HepG2 (cell line): Measurements from ENCODE around the gene ST8SIA4. TPM values are rescaled to one million over a fixed set of nuclear protein-coding genes. Genes with fewer than 3 reads are reported as not detected.

Experiments
- ATAC-seq: fragments of 200-7000 bp; cut with Tn5 transposase; 3 replicates; pipeline ENCODE4 v1.9.1; 2020; ENCODE audit warnings: mild to moderate bottlenecking, moderate library complexity
- BruUV-seq: library from RNA; stranded (reverse); fragments of 400-500 nt; replicated peaks from 2 replicates; lab custom pipeline; 2021; lab: Mats Ljungman, UMichigan
- CTCF ChIA-PET: fragments of 300-600 bp; formaldehyde crosslinking; extraction: SDS; loops from one replicate; lab custom pipeline; 2021; ENCODE audit warnings: low total read pairs, inconsistent platforms, low intra/inter-chr PET ratio; lab: Yijun Ruan, JAX
- POLR2A ChIA-PET: fragments of 350-600 bp; sonication (Branson Sonifier 250); formaldehyde crosslinking; loops from one replicate; lab custom pipeline; 2020; ENCODE audit warnings: antibody characterized with exemption, inconsistent platforms; lab: Yijun Ruan, JAX
- DNase-seq: peaks from one replicate; pipeline ENCODE4 v3.0.0-alpha.2; 2015; ENCODE audit warnings: low spot score
- FAIRE-seq: peaks from 3 replicates; lab custom pipeline; 2011; peaks lifted over from hg19 to GRCh38; lab: Jason Lieb, UNC
- H2AFZ ChIP-seq: one replicate; pipeline ENCODE4 v1.6.1; 2011; ENCODE audit warnings: low read length, inconsistent platforms
- H3K27ac ChIP-seq: fragments of 300-600 bp; 3 replicates; pipeline ENCODE4 v1.8.0; 2011; ENCODE audit warnings: mixed run types, mild to moderate bottlenecking, mixed read lengths, low read length, inconsistent platforms; ENCODE audit not compliant: insufficient read depth; ENCODE audit errors: extremely low read length
- H3K27me3 ChIP-seq, 2 experiments: fragments of 200-600 bp in 1 of 2; 2 replicates in 1 of 2; 3 replicates in 1 of 2; pipeline versions ENCODE4 v1.6.0 to v1.8.0; 2011; ENCODE audit warnings: low read length in 2 of 2, mild to moderate bottlenecking in 2 of 2, moderate library complexity in 2 of 2, inconsistent platforms in 1 of 2; ENCODE audit not compliant: insufficient read depth in 2 of 2, control insufficient read depth in 1 of 2
- H3K36me3 ChIP-seq, 2 experiments: fragments of 200-600 bp in 1 of 2; replicated peaks in 1 of 2; 2 replicates in 1 of 2; 3 replicates in 1 of 2; pipeline versions ENCODE4 v1.5.1 to v1.8.0; 2011; ENCODE audit warnings: low read length in 2 of 2, inconsistent platforms in 1 of 2; ENCODE audit not compliant: insufficient read depth in 2 of 2, control insufficient read depth in 1 of 2
- H3K4me1 ChIP-seq: 2 replicates; pipeline ENCODE4 v1.5.1; 2012; ENCODE audit warnings: low read length, inconsistent platforms; ENCODE audit not compliant: insufficient read depth
- H3K4me2 ChIP-seq: 2 replicates; pipeline ENCODE4 v1.6.0; 2011; ENCODE audit warnings: low read depth, low read length, inconsistent platforms
- H3K4me3 ChIP-seq, 3 experiments: fragments of 200-600 bp in 1 of 3; sonication (generic), shearing (Covaris generic) in 1 of 3; replicated peaks in 1 of 3; 2 replicates each; pipeline ENCODE4 v1.5.1; 2011 to 2016; ENCODE audit warnings: low read length in 3 of 3, inconsistent platforms in 2 of 3, low read depth in 2 of 3, mild to moderate bottlenecking in 2 of 3, control low read depth in 1 of 3, mixed read lengths in 1 of 3; ENCODE audit not compliant: insufficient read depth in 1 of 3
- H3K79me2 ChIP-seq: one replicate; pipeline ENCODE4 v1.6.1; 2011; ENCODE audit warnings: low read length, inconsistent platforms; ENCODE audit not compliant: insufficient read depth
- H3K9ac ChIP-seq: 2 replicates; pipeline ENCODE4 v1.6.0; 2011; ENCODE audit warnings: mild to moderate bottlenecking, low read depth, low read length, inconsistent platforms; ENCODE audit not compliant: insufficient read depth
- H3K9me3 ChIP-seq: 2 replicates; pipeline ENCODE4 v1.5.1; 2012; ENCODE audit warnings: mild to moderate bottlenecking, low read length
- H4K20me1 ChIP-seq: 2 replicates; pipeline ENCODE4 v1.6.0; 2011; ENCODE audit warnings: inconsistent platforms, mild to moderate bottlenecking, low read length, moderate library complexity; ENCODE audit not compliant: insufficient read depth
- E2F2 ChIP-seq: sonication (generic); formaldehyde crosslinking; IDR thresholded peaks from 2 replicates; pipeline ENCODE4 v1.4.0; 2020; ENCODE audit warnings: missing genetic modification reagents, borderline replicate concordance
- PCBP1 ChIP-seq: fragments of 200-400 bp; formaldehyde crosslinking; IDR thresholded peaks from 2 replicates; pipeline ENCODE4 v1.6.1; 2017; ENCODE audit warnings: mild to moderate bottlenecking, low read depth, low read length, borderline replicate concordance
- PTBP1 ChIP-seq: fragments of 200-400 bp; formaldehyde crosslinking; IDR thresholded peaks from 2 replicates; pipeline ENCODE4 v1.6.1; 2018; ENCODE audit warnings: low read length, low read depth; ENCODE audit not compliant: poor library complexity, severe bottlenecking
- RBM39 ChIP-seq: fragments of 200-400 bp; formaldehyde crosslinking; IDR thresholded peaks from one replicate; pipeline ENCODE4 v1.6.1; 2018; ENCODE audit warnings: antibody characterized with exemption, mild to moderate bottlenecking, low read depth, low read length; ENCODE audit not compliant: poor library complexity, severe bottlenecking
- SNRNP70 ChIP-seq: fragments of 200-400 bp; formaldehyde crosslinking; IDR thresholded peaks from 2 replicates; pipeline ENCODE4 v1.6.1; 2017; ENCODE audit warnings: mild to moderate bottlenecking, low read depth, low read length, moderate library complexity
- ZNF44 ChIP-seq: sonication (generic); formaldehyde crosslinking; IDR thresholded peaks from 2 replicates; pipeline ENCODE4 v1.5.1; 2020; ENCODE audit warnings: mild to moderate bottlenecking, missing genetic modification reagents
- ZNF446 ChIP-seq: sonication (generic); formaldehyde crosslinking; IDR thresholded peaks from 2 replicates; pipeline ENCODE4 v1.5.0; 2020; ENCODE audit warnings: mild to moderate bottlenecking, missing genetic modification reagents
- ZNF562 ChIP-seq: sonication (generic); formaldehyde crosslinking; IDR thresholded peaks from 2 replicates; pipeline ENCODE4 v1.8.0; 2022; ENCODE audit warnings: missing genetic modification reagents, borderline replicate concordance
- ZNF749 ChIP-seq: sonication (generic); formaldehyde crosslinking; IDR thresholded peaks from 2 replicates; pipeline ENCODE4 v1.8.0; 2022; ENCODE audit warnings: mild to moderate bottlenecking, missing genetic modification reagents, moderate library complexity, borderline replicate concordance
- ZNF878 ChIP-seq: sonication (generic); formaldehyde crosslinking; IDR thresholded peaks from 2 replicates; pipeline ENCODE4 v1.8.1; 2023; ENCODE audit warnings: mild to moderate bottlenecking, missing genetic modification reagents, moderate library complexity
- ZSCAN12 ChIP-seq: sonication (generic); formaldehyde crosslinking; IDR thresholded peaks from 2 replicates; pipeline ENCODE4 v1.9.0; 2021; ENCODE audit warnings: mild to moderate bottlenecking, missing genetic modification reagents
- WGBS: methylation state at CpG from one replicate; pipeline ENCODE4 v1.1.6; 2017; ENCODE audit warnings: low lambda C conversion rate; 5-methylcytosine and 5-hydroxymethylcytosine counted together
- in situ Hi-C: cut with HindIII; loops from 2 replicates; pipeline ENCODE4 v1.10.0; 2017; ENCODE audit warnings: low pct_unique_long_range_greater_than_20kb; ENCODE audit not compliant: extremely low pct_ligation_motif_present
- intact Hi-C: fragments of 100-400 bp; cut with micrococcal nuclease; formaldehyde crosslinking; loops from one replicate; pipeline ENCODE4 v1.10.0; 2022; ENCODE audit not compliant: unreplicated experiment
- polyA plus RNA-seq, 8 experiments: library from polyadenylated mRNA; depleted of rRNA in 3 of 8; stranded (reverse) in 7 of 8; unstranded in 1 of 8; fragments of >200 nt; fragmentation: Illumina TruSeq in 4 of 8; extraction: Trizol in 4 of 8; gene quantifications; 2 replicates each; pipeline versions ENCODE4 v1.2.1 to v1.2.3, GENCODE V29; 2011 to 2016; ENCODE audit warnings: low read depth in 4 of 8, missing spikeins in 1 of 8, mixed read lengths in 1 of 8; ENCODE audit not compliant: insufficient read depth in 1 of 8
- total RNA-seq, 5 experiments: library from RNA; depleted of rRNA; stranded (reverse); fragments of >200 nt; fragmentation: Illumina TruSeq; extraction: Trizol; gene quantifications; 2 replicates each; pipeline ENCODE4 v1.2.3, GENCODE V29; 2016; ENCODE audit warnings: low read depth in 1 of 5
- TF ChIP-seq, protein P1 (sequence below): IDR thresholded peaks from 2 replicates; pipeline ENCODE4 v1.6.1; 2016
- TF ChIP-seq, protein P2 (sequence below): sonication (generic); formaldehyde crosslinking; IDR thresholded peaks from 2 replicates; pipeline ENCODE4 v1.4.0; 2020; ENCODE audit warnings: missing genetic modification reagents, borderline replicate concordance

ST8SIA4 gene
- total and polyA plus RNA-seq, 2 of the 13 experiments (the other 11 are each of a cell fraction or from before 2014, with no cell fraction given): not detected

DNA sequence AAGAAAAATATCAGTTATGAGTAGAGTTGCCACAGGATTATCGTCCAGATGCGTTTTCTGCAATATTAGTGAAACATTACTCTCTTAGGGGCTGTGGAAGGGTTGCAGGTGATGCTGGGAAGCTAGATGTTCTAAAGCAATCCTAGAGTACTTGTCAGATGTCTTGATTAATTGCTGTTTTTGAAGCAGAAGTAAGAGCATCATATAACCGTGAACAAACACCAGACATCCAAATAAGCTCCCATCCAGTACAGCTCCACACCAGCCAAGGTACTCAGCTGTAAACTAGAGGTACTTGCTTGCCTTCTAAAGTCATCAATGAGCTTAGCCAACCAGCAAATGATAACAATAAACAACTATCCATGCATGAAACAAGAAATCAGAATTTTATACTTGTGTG, 131.1 kb downstream of the ST8SIA4 start (continued):
- TF ChIP-seq ZNF878 (CRISPR knock-in tag) (no peak), ZNF562 (no peak), PTBP1 (no peak), PCBP1 (no peak), ZSCAN12 (no peak), ZNF749 (CRISPR knock-in tag) (no peak), ZNF44 (CRISPR knock-in tag) (no peak), E2F2 (CRISPR knock-in tag) (no peak)
- TF ChIP-seq, protein P1, sequence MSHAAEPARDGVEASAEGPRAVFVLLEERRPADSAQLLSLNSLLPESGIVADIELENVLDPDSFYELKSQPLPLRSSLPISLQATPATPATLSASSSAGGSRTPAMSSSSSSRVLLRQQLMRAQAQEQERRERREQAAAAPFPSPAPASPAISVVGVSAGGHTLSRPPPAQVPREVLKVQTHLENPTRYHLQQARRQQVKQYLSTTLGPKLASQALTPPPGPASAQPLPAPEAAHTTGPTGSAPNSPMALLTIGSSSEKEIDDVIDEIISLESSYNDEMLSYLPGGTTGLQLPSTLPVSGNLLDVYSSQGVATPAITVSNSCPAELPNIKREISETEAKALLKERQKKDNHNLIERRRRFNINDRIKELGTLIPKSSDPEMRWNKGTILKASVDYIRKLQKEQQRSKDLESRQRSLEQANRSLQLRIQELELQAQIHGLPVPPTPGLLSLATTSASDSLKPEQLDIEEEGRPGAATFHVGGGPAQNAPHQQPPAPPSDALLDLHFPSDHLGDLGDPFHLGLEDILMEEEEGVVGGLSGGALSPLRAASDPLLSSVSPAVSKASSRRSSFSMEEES (CRISPR knock-in tag): no peak

DNA sequence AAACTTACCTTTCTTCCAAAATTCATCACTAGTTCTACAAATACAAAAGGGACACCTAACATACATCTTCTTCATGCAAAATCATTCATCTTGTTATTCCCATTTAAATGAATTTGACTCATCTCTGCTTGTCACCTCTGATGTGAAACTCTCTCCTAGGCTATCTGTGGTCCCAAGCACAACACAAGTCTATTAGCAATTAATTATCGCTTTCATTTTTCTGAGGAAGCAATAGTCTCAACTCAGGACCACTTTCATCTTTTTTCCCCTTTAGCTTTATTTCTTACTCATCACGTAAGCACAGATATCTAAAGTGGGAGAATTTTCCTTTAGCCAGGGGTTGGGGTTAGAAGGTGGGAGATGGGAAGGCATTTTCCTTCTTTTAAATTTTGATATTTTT, 131.9 kb downstream of the ST8SIA4 start:
- CTCF ChIA-PET: no interaction called here
- intact Hi-C loops: loop anchor here (5.0 kb wide), 1 partner anchor 906 kb away; no protein-coding TSS in a partner anchor
- no peak overlapping the region for H3K4me2 ChIP-seq

More for the DNA sequence above, 131.9 kb downstream of the ST8SIA4 start:
- Histone ChIP-seq H3K79me2 (no peaks in the 10 kb centered on the region), H4K20me1 (no peaks in the 10 kb centered on the region), H2AFZ (no peak overlapping the region), H3K27ac (no peak overlapping the region), H3K9me3 (no peaks in the 10 kb centered on the region), H3K9ac (no peak overlapping the region), H3K36me3 (no peaks in the 10 kb centered on the region), H3K4me3 (no peak overlapping the region), H3K27me3 (no peaks in the 10 kb centered on the region), H3K4me1 (no peaks in the 10 kb centered on the region)
- ATAC-seq (no peak), FAIRE-seq (no peak), DNase-seq (no peak)
- BruUV-seq: no TSS peak
- WGBS: 25% methylated on average over 2 of the region's 2 CpGs
- TF ChIP-seq ZNF446 (CRISPR knock-in tag) (no peak), RBM39 (no peak), SNRNP70 (no peak)
- TF ChIP-seq, protein P2, sequence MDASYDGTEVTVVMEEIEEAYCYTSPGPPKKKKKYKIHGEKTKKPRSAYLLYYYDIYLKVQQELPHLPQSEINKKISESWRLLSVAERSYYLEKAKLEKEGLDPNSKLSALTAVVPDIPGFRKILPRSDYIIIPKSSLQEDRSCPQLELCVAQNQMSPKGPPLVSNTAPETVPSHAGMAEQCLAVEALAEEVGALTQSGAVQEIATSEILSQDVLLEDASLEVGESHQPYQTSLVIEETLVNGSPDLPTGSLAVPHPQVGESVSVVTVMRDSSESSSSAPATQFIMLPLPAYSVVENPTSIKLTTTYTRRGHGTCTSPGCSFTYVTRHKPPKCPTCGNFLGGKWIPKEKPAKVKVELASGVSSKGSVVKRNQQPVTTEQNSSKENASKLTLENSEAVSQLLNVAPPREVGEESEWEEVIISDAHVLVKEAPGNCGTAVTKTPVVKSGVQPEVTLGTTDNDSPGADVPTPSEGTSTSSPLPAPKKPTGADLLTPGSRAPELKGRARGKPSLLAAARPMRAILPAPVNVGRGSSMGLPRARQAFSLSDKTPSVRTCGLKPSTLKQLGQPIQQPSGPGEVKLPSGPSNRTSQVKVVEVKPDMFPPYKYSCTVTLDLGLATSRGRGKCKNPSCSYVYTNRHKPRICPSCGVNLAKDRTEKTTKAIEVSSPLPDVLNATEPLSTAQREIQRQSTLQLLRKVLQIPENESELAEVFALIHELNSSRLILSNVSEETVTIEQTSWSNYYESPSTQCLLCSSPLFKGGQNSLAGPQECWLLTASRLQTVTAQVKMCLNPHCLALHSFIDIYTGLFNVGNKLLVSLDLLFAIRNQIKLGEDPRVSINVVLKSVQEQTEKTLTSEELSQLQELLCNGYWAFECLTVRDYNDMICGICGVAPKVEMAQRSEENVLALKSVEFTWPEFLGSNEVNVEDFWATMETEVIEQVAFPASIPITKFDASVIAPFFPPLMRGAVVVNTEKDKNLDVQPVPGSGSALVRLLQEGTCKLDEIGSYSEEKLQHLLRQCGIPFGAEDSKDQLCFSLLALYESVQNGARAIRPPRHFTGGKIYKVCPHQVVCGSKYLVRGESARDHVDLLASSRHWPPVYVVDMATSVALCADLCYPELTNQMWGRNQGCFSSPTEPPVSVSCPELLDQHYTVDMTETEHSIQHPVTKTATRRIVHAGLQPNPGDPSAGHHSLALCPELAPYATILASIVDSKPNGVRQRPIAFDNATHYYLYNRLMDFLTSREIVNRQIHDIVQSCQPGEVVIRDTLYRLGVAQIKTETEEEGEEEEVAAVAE: no peak
- POLR2A ChIA-PET: no interaction called here
- in situ Hi-C loops: no loop called here
